ENCODE data around the gene TSPAN18.

Gene TSPAN18

DNA sequence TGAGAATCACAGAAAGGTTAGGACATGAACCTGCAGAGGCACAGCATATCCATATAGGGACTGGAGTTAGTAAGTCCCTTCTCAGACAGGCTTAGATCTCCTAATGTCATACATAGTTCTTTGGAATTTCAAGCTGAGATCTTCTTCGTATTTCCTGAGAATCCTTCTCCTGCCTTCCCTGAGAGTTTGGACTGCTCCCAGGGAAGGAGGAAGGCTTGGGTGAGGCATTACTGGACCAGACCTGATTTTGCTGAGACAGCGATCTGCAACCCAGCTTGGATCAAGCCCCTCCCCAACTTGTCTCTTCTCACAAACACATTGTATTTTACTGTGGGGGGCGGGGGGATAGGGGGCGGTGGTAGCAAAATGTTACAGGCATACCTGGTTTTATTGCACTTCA, 108.5 kb downstream of the TSPAN18 start:
- Mint-ChIP-seq H3K4me1 (ENCODE audit: low read depth) (peaks cover 7% of the 10 kb centered on the region), H3K27me3 (peaks cover 2% of the 10 kb centered on the region), H3K27ac (no peak overlapping the region), H3K9me3 (no peaks in the 10 kb centered on the region), H3K36me3 (ENCODE audit: low read depth) (no peaks in the 10 kb centered on the region), H3K4me3 (no peak overlapping the region)
- intact Hi-C loops (cut with micrococcal nuclease) = no loop called here

GRCh38 chr11:44835938-44836337, 109.2 kb downstream of the TSPAN18 start:
- H3K27me3 Mint-ChIP-seq = peaks cover 2% of the 10 kb centered on the region
- no peak overlapping the region for H3K27ac Mint-ChIP-seq
- peaks cover 5% of the 10 kb centered on the region for H3K4me1 Mint-ChIP-seq (ENCODE audit: low read depth)
- H3K4me3 Mint-ChIP-seq = no peak overlapping the region
- intact Hi-C loops (cut with micrococcal nuclease) = no loop called here
- H3K9me3 Mint-ChIP-seq = no peaks in the 10 kb centered on the region
- H3K36me3 Mint-ChIP-seq (ENCODE audit: low read depth) = no peaks in the 10 kb centered on the region

DNA sequence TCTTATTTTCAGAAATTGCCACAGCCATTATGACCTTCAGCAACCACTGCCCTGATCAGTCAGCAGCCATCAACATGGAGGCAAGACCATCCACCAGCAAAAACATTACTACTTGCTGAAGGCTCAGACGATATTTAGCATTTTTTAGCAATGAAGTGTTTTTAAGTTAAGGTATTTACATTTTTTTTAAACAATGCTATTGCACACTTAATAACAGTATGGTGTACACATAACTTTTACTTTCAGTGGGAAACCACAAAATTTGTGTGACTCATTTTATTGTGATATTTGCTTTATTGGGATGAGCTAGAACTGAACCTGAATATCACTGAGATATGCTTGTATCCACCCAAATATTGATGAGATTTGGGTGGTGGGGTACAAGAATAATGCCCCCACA, 110.9 kb downstream of the TSPAN18 start:
- no peaks in the 10 kb centered on the region for H3K4me1 Mint-ChIP-seq (ENCODE audit: low read depth)
- intact Hi-C loops (cut with micrococcal nuclease) = no loop called here
- H3K36me3 Mint-ChIP-seq (ENCODE audit: low read depth) = no peaks in the 10 kb centered on the region
- no peak overlapping the region for H3K27ac Mint-ChIP-seq
- H3K4me3 Mint-ChIP-seq = no peak overlapping the region
- peaks cover 3% of the 10 kb centered on the region for H3K27me3 Mint-ChIP-seq
- no peaks in the 10 kb centered on the region for H3K9me3 Mint-ChIP-seq

- Mint-ChIP-seq H3K27ac (no peak overlapping the region), H3K36me3 (ENCODE audit: low read depth) (no peaks in the 10 kb centered on the region), H3K9me3 (peaks cover 8% of the 10 kb centered on the region), H3K4me1 (ENCODE audit: low read depth) (no peaks in the 10 kb centered on the region), H3K4me3 (no peak overlapping the region), H3K27me3 (peaks cover 4% of the 10 kb centered on the region)
- intact Hi-C loops (cut with micrococcal nuclease) = no loop called here
Observed at GRCh38 chr11:44839458-44840084, 112.8 kb downstream of the TSPAN18 start.

DNA sequence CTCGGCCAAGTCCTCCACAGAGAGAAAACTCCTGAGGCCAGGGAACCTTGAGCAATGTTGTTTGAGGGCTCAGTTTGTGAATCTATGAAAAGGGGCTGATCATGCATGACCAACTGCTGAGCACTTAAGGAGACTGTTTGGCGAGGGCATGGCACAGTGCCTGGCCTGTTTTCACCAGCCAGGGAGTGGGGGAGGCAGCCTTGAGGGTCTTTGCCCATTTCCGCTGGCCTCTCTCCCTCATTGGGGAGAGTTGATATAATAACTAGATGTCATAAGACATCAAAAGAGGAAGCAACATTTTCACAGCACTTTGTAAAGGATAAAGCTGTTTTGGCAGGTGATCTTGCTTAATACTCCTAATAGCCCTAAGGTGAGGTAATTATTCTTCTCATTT, 113.3 kb downstream of the TSPAN18 start:
- Mint-ChIP-seq H3K4me3 (no peak overlapping the region), H3K27ac (no peak overlapping the region), H3K27me3 (peaks cover 5% of the 10 kb centered on the region), H3K9me3 (peaks cover 8% of the 10 kb centered on the region), H3K36me3 (ENCODE audit: low read depth) (no peaks in the 10 kb centered on the region), H3K4me1 (ENCODE audit: low read depth) (no peaks in the 10 kb centered on the region)
- intact Hi-C loops (cut with micrococcal nuclease) = no loop called here

- intact Hi-C loops (cut with micrococcal nuclease) = no loop called here
- Mint-ChIP-seq H3K27ac (no peak overlapping the region), H3K36me3 (ENCODE audit: low read depth) (no peaks in the 10 kb centered on the region), H3K27me3 (peaks cover 6% of the 10 kb centered on the region), H3K9me3 (peaks cover 8% of the 10 kb centered on the region), H3K4me1 (ENCODE audit: low read depth) (no peaks in the 10 kb centered on the region), H3K4me3 (no peak overlapping the region)
Observed at GRCh38 chr11:44840521-44841251, 113.9 kb downstream of the TSPAN18 start.

- H3K36me3 Mint-ChIP-seq (ENCODE audit: low read depth) = no peaks in the 10 kb centered on the region
- peaks cover 8% of the 10 kb centered on the region for H3K9me3 Mint-ChIP-seq
- intact Hi-C loops (cut with micrococcal nuclease) = no loop called here
- H3K4me1 Mint-ChIP-seq (ENCODE audit: low read depth) = no peaks in the 10 kb centered on the region
- H3K4me3 Mint-ChIP-seq = no peak overlapping the region
- H3K27ac Mint-ChIP-seq = no peak overlapping the region
- H3K27me3 Mint-ChIP-seq = peaks cover 12% of the 10 kb centered on the region
Observed at GRCh38 chr11:44842220-44842619, 115.5 kb downstream of the TSPAN18 start.

GRCh38 chr11:44846852-44847251, 120.1 kb downstream of the TSPAN18 start:
- peaks cover 8% of the 10 kb centered on the region for H3K9me3 Mint-ChIP-seq
- no peak overlapping the region for H3K4me3 Mint-ChIP-seq
- no peak overlapping the region for H3K27ac Mint-ChIP-seq
- no peaks in the 10 kb centered on the region for H3K4me1 Mint-ChIP-seq (ENCODE audit: low read depth)
- peaks cover 19% of the 10 kb centered on the region for H3K27me3 Mint-ChIP-seq
- no peaks in the 10 kb centered on the region for H3K36me3 Mint-ChIP-seq (ENCODE audit: low read depth)
- intact Hi-C loops (cut with micrococcal nuclease) = no loop called here

GRCh38 chr11:44847316-44847715, 120.6 kb downstream of the TSPAN18 start:
- no peaks in the 10 kb centered on the region for H3K36me3 Mint-ChIP-seq (ENCODE audit: low read depth)
- no peak overlapping the region for H3K4me3 Mint-ChIP-seq
- H3K27ac Mint-ChIP-seq = no peak overlapping the region
- intact Hi-C loops (cut with micrococcal nuclease) = no loop called here
- no peaks in the 10 kb centered on the region for H3K4me1 Mint-ChIP-seq (ENCODE audit: low read depth)
- H3K9me3 Mint-ChIP-seq = peaks cover 8% of the 10 kb centered on the region
- H3K27me3 Mint-ChIP-seq = peaks cover 19% of the 10 kb centered on the region

GRCh38 chr11:44848203-44848962, 121.6 kb downstream of the TSPAN18 start:
- Mint-ChIP-seq H3K27me3 (peaks cover 21% of the 10 kb centered on the region), H3K4me1 (ENCODE audit: low read depth) (no peaks in the 10 kb centered on the region), H3K4me3 (no peak overlapping the region), H3K9me3 (peaks cover 2% of the 10 kb centered on the region), H3K36me3 (ENCODE audit: low read depth) (no peaks in the 10 kb centered on the region), H3K27ac (no peak overlapping the region)
- intact Hi-C loops (cut with micrococcal nuclease) = no loop called here

GRCh38 chr11:44848963-44849350, 122.2 kb downstream of the TSPAN18 start:
- H3K4me3 Mint-ChIP-seq = no peak overlapping the region
- H3K36me3 Mint-ChIP-seq (ENCODE audit: low read depth) = no peaks in the 10 kb centered on the region
- H3K9me3 Mint-ChIP-seq = no peaks in the 10 kb centered on the region
- peaks cover 21% of the 10 kb centered on the region for H3K27me3 Mint-ChIP-seq
- intact Hi-C loops (cut with micrococcal nuclease) = no loop called here
- H3K4me1 Mint-ChIP-seq (ENCODE audit: low read depth) = no peaks in the 10 kb centered on the region
- no peak overlapping the region for H3K27ac Mint-ChIP-seq

GRCh38 chr11:44849424-44849823, 122.7 kb downstream of the TSPAN18 start:
- intact Hi-C loops (cut with micrococcal nuclease) = no loop called here
- Mint-ChIP-seq H3K27ac (no peak overlapping the region), H3K4me3 (no peak overlapping the region), H3K36me3 (ENCODE audit: low read depth) (no peaks in the 10 kb centered on the region), H3K27me3 (peaks cover 21% of the 10 kb centered on the region), H3K4me1 (ENCODE audit: low read depth) (no peaks in the 10 kb centered on the region), H3K9me3 (no peaks in the 10 kb centered on the region)

- Mint-ChIP-seq H3K9me3 (no peaks in the 10 kb centered on the region), H3K27me3 (peaks cover 19% of the 10 kb centered on the region), H3K36me3 (ENCODE audit: low read depth) (no peaks in the 10 kb centered on the region), H3K4me3 (no peak overlapping the region), H3K4me1 (ENCODE audit: low read depth) (no peaks in the 10 kb centered on the region), H3K27ac (no peak overlapping the region)
- intact Hi-C loops (cut with micrococcal nuclease) = no loop called here
Observed at GRCh38 chr11:44849922-44850321, 123.2 kb downstream of the TSPAN18 start.

DNA sequence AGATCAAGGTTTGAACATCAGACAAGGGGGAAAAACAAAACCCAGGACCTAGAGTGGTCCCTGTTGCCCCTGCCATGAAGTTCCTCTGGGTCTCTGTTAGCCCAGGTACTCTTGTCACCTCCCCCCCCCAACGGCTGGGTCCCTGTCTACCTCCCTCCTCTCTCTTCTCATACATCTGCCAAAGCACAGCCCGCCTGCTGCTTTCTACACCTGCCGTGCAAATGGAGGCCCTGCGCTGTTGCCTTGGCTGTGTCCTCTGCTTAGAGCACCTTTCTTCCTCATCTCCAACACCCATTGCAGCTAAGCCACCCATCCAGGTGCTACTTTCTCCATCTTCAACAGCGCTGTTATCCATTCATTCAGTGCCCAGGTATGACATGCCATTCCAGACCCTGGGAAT, 124.7 kb downstream of the TSPAN18 start:
- H3K4me3 Mint-ChIP-seq = no peak overlapping the region
- no peaks in the 10 kb centered on the region for H3K36me3 Mint-ChIP-seq (ENCODE audit: low read depth)
- intact Hi-C loops (cut with micrococcal nuclease) = no loop called here
- peaks cover 22% of the 10 kb centered on the region for H3K27me3 Mint-ChIP-seq
- H3K27ac Mint-ChIP-seq = no peak overlapping the region
- H3K4me1 Mint-ChIP-seq (ENCODE audit: low read depth) = peaks cover 7% of the 10 kb centered on the region
- H3K9me3 Mint-ChIP-seq = no peaks in the 10 kb centered on the region

Data from dendritic cell treated with granulocyte-macrophage colony-stimulating factor and Interleukin-4, amounts not matched to agents 40 ng/mL and 50 ng/mL, for 4 days (primary cell).